GM18507 (cell line): ENCODE data around the gene ADAMTS17.

ENCODE experiments used
- DNase-seq: peaks from one replicate; pipeline ENCODE4 v3.0.0; 2011; ENCODE audit warnings: low read depth; ENCODE audit not compliant: insufficient read length; ENCODE audit errors: extremely low spot score
- FAIRE-seq: peaks from 2 replicates; lab custom pipeline; 2011; peaks lifted over from hg19 to GRCh38; lab: Jason Lieb, UNC

The ADAMTS17 gene

DNA sequence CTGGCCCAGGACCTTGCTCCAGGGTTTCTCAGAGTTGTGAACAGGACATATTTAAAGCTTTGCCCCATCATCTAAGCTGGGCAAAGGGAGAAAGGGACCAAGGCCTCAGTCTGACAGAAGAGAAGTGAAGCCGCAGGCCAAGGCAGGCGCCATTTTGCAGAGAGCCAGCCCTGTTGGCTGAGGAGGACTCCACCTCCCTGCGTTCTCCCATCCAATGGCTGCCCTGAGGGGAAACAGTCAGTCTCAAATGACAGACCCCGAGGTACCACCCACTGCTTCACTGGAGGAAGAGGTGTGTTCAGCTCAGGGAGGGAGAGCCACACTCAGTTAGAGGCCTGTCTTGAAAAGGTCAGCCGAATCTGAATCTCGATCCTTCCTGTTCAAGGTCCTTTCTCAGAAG lies 86.1 kb downstream of the ADAMTS17 start:
- FAIRE-seq (no peak), DNase-seq (no peak)

DNA sequence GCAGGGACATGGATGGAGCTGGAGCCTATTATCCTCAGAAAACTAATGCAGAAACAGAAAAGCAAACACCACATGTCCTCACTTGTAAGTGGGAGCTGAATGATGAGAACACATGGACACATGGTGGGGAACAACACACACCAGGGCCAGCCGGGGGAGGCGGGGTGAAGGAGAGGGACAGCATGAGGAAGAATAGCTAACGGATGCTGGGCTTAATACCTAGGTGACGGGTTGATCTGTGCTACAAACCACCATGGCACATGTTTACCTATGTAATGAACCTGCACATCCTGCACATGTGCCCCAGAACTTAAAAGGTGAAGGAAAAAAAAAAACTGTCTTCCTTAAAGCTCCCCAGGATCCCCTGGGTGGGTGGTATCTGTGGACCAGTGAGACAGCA lies 87.1 kb downstream of the ADAMTS17 start:
- no peak for FAIRE-seq
- DNase-seq = no peak

DNA sequence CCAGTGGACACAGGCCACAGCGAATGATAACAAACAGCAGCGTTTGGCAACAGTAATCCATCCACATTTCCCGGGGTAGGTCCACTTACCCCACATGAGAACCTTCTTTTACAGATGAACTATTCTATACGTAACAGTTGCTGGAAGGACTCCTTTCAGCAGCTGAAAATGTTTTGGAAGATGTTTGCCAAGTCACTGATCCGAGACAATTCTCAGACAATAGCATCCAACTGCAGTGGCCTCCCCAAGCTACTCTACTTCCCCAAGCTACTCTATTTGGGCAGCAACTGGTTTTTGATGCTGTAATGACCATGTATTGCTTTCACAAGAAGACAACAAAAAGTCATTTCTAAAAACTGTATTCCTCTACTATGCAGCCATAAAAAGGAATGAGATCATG lies 87.5 kb downstream of the ADAMTS17 start:
- FAIRE-seq (no peak), DNase-seq (no peak)

DNA sequence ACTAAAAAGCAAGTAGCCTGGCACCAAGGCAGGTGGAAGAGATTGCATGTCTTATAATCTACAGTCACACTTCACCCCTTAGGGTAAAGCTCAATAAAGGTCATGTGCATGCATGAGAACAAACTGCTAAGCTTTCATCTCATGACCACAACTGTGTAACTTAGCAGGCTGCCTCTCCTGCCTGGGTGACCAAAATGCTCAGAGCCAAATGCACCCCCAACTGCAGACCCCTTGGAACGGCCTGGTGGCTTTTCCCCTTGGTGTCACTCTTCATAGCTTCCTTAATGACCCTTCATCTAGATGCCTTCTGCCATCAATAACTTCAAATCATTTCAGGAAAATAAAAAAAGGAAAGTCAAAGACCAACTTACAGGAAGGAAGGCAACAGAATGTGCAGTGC lies 88.1 kb downstream of the ADAMTS17 start:
- no peak for FAIRE-seq
- no peak for DNase-seq

DNA sequence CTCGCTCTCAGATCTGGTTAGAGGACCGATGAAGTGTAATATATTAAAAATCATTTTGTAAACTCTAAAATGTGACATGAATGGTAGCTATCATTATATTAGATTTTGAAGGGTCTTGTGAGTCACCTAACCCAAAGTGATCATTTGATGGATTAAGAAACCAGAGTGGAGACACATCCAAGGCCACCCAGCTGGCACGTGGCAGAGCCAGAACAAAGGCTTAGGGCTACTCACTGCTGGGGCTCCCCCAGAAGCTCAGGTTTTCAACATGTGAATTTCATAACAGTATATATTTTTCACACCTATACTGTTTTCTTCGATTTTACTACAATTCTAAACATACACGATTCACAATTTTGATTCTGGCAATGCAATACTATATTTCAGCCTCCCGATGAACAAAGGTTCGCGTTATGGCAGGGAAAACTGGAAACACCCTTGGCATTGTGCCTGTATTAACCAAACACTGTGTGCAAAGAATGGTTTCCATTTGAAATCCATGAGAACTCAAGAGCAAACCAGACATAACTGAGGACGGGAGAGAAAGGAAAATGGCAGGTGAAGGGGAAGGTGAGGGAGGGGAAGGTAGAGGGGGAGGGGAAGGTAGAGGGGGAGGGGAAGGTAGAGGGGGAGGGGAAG lies 88.9 kb downstream of the ADAMTS17 start:
- FAIRE-seq (no peak), DNase-seq (no peak)

DNA sequence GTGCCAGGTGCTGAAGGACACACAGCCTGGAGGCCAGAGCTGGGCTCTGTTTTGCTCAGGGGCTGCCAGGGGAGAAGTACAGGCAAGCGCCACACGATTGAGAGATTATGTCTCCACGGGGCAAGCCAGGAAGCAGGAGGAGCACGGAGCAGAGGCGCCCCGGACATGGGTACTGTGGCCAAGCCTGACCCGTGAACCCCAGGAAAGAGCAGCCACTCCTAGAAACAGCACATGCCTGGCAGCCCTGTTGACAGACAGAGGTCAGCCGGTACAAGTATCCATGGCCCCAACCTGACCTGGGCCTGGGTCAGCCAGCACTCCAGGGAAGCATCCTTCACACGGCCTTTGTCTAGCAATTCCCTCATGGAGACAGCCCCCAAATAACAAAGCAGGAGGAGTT lies 89.4 kb downstream of the ADAMTS17 start:
- DNase-seq (no peak), FAIRE-seq (no peak)

DNA sequence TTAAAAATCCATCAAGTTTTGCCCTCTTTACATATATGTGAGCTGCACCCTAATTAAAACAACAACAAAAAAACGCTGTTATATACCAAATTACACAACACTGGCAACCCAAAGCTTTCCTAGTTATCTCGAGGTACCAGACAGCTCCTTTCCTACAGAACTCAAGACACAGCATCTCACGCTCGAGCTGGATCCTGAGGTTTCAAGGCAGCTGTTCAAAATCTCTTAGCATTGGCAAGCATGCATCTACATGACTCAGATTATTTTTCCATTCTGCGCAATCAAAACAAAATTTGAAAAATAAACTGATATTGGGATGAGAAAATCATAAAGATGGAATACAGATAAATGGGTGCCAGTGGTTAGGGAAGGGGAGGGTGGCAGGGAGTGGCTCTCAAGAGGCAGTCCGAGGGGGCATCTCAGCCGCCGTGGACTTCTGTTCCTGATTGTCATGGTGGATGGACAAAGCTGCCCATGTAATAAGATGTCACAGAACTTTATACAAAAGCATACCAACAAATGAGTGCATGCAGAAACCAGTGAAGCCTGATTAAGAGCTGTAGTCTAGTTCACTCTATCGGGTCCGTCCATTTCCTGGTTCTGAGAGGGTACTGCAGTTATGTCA lies 91.5 kb downstream of the ADAMTS17 start:
- no peak for FAIRE-seq
- DNase-seq = no peak

DNA sequence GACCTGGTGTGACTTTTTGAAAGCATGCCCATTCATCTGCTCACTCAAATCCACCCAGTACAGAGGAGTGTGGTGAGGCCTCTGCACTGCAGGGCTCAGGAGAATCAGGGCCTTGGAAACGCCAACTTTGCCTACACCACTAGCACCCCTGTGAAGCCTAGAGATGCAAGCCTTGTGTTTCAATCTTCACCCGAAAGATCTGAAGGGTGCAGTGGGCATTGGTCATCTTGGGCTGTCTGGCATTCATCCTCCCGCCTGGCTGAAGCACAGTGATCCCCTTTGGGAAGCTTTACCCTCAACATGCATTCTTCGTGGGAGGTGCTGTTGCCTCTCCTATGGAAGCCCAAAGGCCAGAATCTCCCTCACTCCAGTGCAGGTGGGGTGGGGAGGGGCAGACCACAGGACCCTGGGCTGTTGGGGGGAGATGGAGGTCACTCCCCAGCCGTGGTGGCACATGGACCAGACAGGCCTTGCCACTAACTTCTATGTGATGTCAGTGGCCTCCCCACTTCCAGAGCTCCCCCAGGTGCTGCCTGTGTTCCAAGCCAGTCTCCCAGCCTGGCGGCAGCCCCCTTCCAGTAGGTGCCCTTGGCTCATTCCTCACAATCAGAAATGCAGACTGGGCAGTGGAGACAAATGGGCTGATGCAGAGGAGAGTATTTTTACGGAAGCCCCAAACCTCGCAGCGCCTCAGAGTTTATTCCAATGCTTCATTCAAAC lies 92.5 kb downstream of the ADAMTS17 start:
- DNase-seq (no peak), FAIRE-seq (no peak)

DNA sequence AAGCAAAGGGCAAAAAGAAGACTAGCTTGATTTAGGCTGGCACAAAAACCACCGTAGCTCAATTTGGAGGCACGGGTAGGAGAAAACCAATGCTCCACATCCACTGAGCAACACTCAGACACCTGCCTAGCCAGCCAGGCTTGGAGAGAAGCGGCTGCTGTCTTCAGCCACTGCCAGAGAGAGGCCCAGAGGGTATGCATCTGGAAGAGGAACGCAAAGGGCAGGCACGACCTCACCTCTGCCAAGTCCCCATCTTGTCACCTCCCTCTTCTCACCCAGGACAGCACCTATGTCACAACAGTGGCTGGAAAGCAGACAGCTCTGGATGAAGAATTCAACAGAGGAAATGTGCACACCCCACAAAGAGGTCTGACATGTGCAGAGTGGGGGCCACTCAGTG lies 93.5 kb downstream of the ADAMTS17 start:
- FAIRE-seq (no peak), DNase-seq (no peak)

DNA sequence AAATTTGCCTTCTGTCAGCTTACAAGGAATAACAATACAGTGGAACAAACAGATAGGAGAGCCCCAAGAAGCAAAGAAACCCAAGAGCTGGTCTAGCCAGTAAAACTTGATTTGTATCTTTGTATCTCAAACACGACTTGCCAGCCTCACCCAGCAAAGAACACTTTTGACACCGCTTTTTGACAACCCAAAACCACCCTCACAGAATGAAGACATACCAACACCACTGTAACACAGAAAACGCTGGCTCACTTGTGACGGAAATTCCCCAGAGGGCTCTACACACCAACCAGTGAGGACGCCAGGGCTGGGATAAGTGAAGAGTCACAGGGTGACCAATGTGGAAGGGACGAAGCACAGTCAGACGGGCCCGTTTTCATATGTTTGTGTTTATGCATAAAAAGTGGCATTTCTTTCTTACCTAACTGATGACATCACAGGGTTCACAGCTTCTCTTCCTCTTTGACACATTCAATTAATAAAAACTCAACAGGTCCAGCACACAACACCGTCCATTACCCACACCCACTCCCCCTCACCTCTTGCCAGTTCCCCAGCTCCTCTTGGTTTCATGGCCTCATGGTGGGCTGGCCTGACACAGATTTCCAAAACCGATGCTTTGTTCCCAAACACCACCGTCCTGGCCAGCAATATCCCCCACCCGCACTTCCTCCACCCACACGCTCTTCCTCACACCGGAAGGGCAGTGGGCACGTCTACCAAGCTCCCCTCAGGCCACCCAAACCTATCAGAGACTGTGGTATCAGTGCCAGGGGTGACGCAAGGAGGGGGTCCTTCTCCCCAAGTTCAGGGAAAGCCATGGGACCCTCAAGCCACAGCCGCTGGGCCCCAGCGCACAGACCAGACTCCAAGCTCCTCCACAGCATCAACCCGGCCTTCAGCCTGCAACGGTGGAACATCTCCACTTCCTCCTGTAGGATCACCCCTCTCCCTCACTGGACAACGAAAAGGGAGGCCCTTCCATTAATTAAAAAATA lies 94.2 kb downstream of the ADAMTS17 start:
- DNase-seq (no peak), FAIRE-seq (no peak)

DNA sequence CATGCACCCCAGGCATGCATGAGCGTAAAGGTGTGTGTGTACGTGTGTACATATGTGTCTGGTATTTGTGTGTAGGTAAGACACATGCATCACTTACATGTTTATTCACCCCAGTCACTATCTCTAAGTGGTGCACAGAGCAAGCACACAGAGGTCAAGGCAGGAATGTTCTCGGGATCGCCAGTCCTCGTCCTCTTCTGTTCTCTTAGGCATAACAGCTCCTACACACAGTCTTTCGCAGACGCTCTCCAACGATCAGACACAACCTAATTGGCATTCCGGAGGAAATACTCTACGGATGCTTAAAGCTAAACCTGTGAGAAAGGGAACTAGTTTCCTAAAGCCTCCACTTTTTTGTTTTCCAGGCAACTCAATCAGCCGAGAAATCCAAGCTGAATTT lies 95.9 kb downstream of the ADAMTS17 start:
- FAIRE-seq (no peak), DNase-seq (no peak)

DNA sequence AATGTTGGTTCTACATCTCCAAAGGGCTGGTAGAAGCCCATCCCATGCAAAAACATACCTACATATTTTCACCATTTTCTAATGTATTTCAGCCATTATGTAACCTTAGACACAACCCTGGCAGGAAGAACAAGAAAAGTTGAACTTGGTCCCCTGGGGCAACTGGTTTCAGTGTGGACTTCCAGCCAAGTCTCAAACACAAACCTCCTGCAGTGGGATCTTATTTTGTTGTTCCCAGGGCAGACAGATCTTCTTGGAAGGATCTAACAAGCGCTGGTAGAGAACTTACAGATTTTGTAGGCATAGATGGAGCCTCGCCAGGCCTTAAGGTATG lies 96.3 kb downstream of the ADAMTS17 start:
- FAIRE-seq (no peak), DNase-seq (no peak)

DNA sequence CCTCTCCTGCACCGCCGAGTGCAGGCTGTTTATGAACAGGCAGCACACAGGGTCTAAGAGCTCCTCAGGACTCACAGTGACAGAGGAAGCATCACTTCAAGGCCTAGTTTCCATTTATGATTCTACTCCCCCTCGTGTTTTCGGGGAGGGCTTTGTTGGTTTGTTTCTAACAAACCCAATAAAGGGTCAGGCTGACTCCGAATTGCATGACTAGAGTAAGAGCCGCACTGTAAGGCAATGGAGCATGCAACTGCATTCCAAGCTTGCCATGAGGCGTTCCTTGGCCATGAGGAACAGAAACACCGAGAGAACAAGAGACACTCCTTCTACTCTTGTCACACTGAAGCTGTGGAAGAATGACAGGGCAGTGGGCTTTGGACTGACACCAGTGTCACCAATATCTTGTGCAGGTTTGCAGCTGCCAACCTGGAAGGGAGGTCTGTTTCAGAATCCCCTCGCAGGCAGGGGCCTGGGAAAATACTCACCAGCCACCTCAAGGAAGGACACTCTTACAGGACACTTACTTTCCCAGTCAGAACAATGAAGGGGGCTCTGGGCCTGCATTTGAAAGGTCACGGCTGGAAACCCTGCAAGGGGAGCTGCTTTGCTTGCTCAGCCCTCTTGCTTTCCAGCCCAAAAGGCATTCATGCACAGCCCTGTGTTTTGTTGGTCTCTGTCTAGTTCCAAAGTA lies 96.8 kb downstream of the ADAMTS17 start:
- FAIRE-seq = no peak
- DNase-seq = no peak

DNA sequence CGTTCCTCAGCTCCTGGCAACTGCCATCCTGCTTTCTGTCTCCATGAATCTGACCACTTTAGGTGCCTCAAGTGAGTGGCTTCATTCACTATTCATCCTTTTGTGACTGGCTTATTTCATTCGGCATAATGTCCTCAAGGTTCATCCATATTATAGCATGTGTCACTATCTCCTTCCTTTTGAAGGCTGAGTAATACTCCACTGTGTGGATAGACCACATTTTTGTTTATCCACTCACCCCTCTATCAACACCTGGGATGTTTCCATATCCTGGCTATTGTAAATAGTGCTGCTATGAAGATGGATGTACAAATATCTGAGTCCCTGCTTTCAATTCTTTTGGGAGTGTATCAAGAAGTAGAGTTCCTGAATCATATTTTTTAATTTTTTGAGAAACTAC lies 98.8 kb downstream of the ADAMTS17 start:
- FAIRE-seq (no peak), DNase-seq (no peak)

DNA sequence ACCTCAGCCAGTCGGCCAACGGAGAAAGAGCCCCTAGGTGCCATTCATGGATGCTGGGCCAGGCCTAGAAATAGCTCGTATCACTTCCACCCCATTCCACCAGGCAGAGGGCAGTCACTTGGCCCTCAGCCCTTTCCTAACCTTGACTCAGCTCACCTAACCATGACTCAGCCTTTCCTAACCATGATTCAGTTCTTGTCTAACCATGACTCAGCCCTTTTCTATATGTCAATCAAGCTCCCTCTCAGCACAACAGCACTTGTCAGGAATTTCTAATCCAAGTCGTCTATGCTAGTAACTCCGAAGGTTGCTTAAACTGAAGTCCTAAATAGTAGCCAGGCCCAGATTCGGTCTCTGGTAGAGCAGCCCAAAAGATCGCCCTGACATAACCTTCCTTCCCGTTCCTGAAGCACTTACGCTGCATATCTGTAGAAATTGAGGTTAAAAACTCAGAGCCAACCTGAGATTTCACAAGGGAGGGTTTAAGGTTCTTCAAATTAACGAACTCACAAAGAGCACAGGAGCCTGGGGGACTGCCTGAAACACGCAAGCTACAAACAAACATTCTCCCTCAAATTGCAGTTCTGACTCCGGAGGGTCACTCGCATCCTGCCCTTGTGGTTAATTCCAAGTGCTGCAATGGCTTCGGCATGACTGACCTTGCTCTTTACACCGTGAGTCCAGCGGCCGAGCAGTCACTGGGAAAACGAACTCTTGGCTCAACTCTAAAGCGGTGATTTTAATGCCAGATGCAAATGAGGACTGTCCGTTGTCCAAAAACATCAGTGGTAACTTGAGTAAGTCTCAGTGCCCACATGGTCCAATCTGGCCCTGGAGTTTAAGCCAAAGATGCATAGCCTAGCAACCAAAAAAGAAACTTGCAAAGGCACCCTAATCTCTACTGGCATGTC lies 99.9 kb downstream of the ADAMTS17 start:
- DNase-seq (no peak), FAIRE-seq (no peak)

DNA sequence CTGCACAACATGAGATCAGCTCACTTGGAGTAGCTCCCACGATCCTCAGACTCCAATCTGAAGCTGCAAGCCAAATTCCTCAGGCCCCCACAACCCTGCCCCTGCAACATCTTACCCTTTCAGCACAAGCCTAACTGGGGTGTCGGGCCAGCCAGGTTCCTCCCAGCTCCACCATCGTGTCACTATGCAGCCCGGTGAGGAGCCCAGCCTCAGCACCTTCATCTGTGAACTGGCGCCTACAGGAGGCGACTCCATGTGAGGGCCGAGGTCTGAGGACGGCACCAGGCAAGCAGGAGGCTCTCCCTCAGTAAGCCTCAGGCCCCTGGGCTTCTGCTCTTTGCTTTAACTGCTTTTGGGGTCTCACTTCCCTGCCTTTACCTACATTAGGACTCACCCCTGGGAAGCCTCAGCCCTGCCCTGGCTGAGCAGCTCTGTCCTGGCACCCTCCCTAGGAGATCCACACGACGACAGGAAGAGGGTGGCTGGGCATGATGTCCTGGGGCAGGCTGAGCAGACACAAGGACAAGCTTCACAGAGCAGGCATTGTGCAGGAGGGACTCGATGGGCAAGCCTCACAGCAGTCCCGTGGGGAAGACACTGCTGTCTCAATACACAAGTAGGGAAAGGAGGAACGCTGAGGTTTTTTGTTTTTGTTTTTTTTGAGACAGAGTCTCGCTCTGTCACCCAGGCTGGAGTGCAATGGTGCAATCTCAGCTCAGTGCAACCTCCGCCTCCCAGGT lies 104.6 kb downstream of the ADAMTS17 start:
- no peak for FAIRE-seq
- DNase-seq = no peak

DNA sequence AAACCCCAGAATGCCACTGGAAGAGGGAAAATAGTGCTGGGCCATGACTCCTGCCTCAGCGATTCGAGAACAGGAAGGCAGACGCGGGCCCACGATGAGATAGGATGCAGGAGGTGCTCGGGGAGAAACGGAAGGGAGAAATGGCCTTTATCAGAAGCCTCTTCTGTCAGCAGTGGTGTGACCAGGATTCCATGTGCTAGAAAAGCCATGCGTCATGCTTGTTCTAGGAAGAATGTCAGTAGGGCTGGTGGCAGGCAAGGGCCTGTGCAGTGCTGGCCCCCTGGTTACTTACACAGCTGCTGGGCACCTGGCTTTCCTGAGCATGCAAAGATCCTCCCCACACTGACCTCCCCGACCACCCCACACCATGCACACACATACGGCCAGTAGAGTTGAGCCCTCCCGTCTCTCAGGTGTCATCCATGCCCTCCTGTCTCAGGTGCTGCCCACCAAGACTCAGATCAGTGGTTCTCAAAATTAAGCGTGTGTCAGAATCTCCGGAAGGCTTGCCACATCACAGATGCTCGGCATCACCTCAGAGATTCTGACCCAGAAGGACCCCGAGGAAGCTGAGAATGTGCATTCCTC lies 106.7 kb downstream of the ADAMTS17 start:
- DNase-seq = no peak

More for the DNA sequence above, 106.7 kb downstream of the ADAMTS17 start:
- FAIRE-seq = no peak
